ENCODE measurements around the gene COQ2. TPM values are rescaled to one million over a fixed set of nuclear protein-coding genes. Genes with fewer than 3 reads are reported as not detected.

COQ2 gene
- total and polyA plus RNA-seq, 7 donors: 5.6 to 16.8 (median 7.8) TPM

GRCh38 chr4:83285055-83285407 lies 433 bp upstream of the COQ2 start:
- no peaks in the 10 kb centered on the region for H3K36me3 ChIP-seq
- TF ChIP-seq CTCF (IDR thresholded peaks at IDR 0.05): no peak
- no peak for TF ChIP-seq POLR2A (IDR thresholded peaks at IDR 0.05)
- TF ChIP-seq POLR2AphosphoS5 (IDR thresholded peaks at IDR 0.05): no peak
- no peak for TF ChIP-seq EP300 (IDR thresholded peaks at IDR 0.05)
- H3K4me1 ChIP-seq: peaks cover 0 to 16% (median 12%) of the 10 kb centered on the region in 4 donors
- H3K27me3 ChIP-seq: no peaks in the 10 kb centered on the region
- WGBS, 2 donors: 1% methylated on average over 9 of the region's 9 CpGs
- intact Hi-C loops (cut with DNase I): loop anchor here (2.0 to 10.0 kb wide), 4 partner anchors 172 to 1000 kb away; partner anchors contain the start of genes COPS4, HELQ, MRPS18C and THAP9
- H3K9me3 ChIP-seq: no peaks in the 10 kb centered on the region
- peak overlapping the region; percentile 36 to 70 (median 68) for H3K4me3 ChIP-seq
- peak overlapping the region; percentile 90 to 93 (median 92) for H3K27ac ChIP-seq
- DNase-seq: no peak

GRCh38 chr4:83283181-83283580 lies 1.4 kb downstream of the COQ2 start:
- no peaks in the 10 kb centered on the region for H3K27me3 ChIP-seq
- H3K27ac ChIP-seq: no peak overlapping the region
- DNase-seq: no peak
- intact Hi-C loops (cut with DNase I): loop anchor here (5.0 to 10.0 kb wide), 5 partner anchors 211 to 821 kb away; partner anchors contain the start of genes COPS4, SCD5 and THAP9
- no peak overlapping the region for H3K4me3 ChIP-seq
- WGBS, 2 donors: 81 to 90% methylated on average over 7 of the region's 7 CpGs
- H3K4me1 ChIP-seq: peaks cover 0 to 16% (median 12%) of the 10 kb centered on the region in 4 donors
- no peaks in the 10 kb centered on the region for H3K9me3 ChIP-seq
- H3K36me3 ChIP-seq: peaks cover 0 to 7% (median 0%) of the 10 kb centered on the region in 4 donors
- TF ChIP-seq POLR2AphosphoS5 (IDR thresholded peaks at IDR 0.05) (no peak), CTCF (IDR thresholded peaks at IDR 0.05) (no peak), EP300 (IDR thresholded peaks at IDR 0.05) (no peak), POLR2A (IDR thresholded peaks at IDR 0.05) (no peak)

- H3K27me3 ChIP-seq: no peaks in the 10 kb centered on the region
- intact Hi-C loops (cut with DNase I): loop anchor here (5.0 to 10.0 kb wide), 5 partner anchors 210 to 820 kb away; partner anchors contain the start of genes COPS4, SCD5 and THAP9
- no peak for TF ChIP-seq POLR2A (IDR thresholded peaks at IDR 0.05)
- TF ChIP-seq CTCF (IDR thresholded peaks at IDR 0.05): peak; percentile 20 to 68 (median 56)
- no peak overlapping the region for H3K4me3 ChIP-seq
- H3K27ac ChIP-seq: no peak overlapping the region
- H3K36me3 ChIP-seq: peaks cover 0 to 11% (median 0%) of the 10 kb centered on the region in 4 donors
- H3K4me1 ChIP-seq: peaks cover 0 to 16% (median 12%) of the 10 kb centered on the region in 4 donors
- H3K9me3 ChIP-seq: no peaks in the 10 kb centered on the region
- DNase-seq: no peak
- WGBS, 2 donors: 26 to 36% methylated on average over 4 of the region's 4 CpGs
These were observed 2.5 kb downstream of the COQ2 start for GRCh38 chr4:83282049-83282535.

- no peak for DNase-seq
- no peaks in the 10 kb centered on the region for H3K27me3 ChIP-seq
These were observed 3.3 kb downstream of the COQ2 start for GRCh38 chr4:83281307-83281706.

More at GRCh38 chr4:83281307-83281706, 3.3 kb downstream of the COQ2 start:
- TF ChIP-seq POLR2A (IDR thresholded peaks at IDR 0.05) (no peak), POLR2AphosphoS5 (IDR thresholded peaks at IDR 0.05) (no peak), EP300 (IDR thresholded peaks at IDR 0.05) (no peak), CTCF (IDR thresholded peaks at IDR 0.05) (no peak)
- H3K4me3 ChIP-seq: no peak overlapping the region
- H3K9me3 ChIP-seq: no peaks in the 10 kb centered on the region
- no peak overlapping the region for H3K27ac ChIP-seq
- 59 to 73% methylated on average over 4 of the region's 4 CpGs for WGBS, 2 donors
- intact Hi-C loops (cut with DNase I): loop anchor here (5.0 to 10.0 kb wide), 5 partner anchors 209 to 819 kb away; partner anchors contain the start of genes COPS4, SCD5 and THAP9
- H3K36me3 ChIP-seq: peaks cover 0 to 17% (median 0%) of the 10 kb centered on the region in 4 donors
- peaks cover 0 to 16% (median 12%) of the 10 kb centered on the region in 4 donors for H3K4me1 ChIP-seq

All from sigmoid colon (tissue), 7 donors.